PFSK-1 (cell line): ENCODE results near the gene IFI44.

ENCODE experiments used
- FOXP2 ChIP-seq: optimal IDR thresholded peaks from 2 replicates; pipeline ENCODE3; 2011; ENCODE audit warnings: borderline replicate concordance, control low read depth, inconsistent platforms; ENCODE audit not compliant: insufficient read depth; ENCODE audit errors: extremely low read length, extremely low read depth
- POLR2AphosphoS5 ChIP-seq: IDR thresholded peaks from 2 replicates; pipeline ENCODE4 v1.6.1; 2012; ENCODE audit warnings: low read depth, mild to moderate bottlenecking, control low read depth, low read length, moderate library complexity
- REST ChIP-seq, 2 experiments: IDR thresholded peaks; 2 replicates each; pipeline versions ENCODE4 v1.6.1 to v1.8.0; 2011 to 2012; ENCODE audit warnings: low read depth in 2 of 2, low read length in 2 of 2, control low read depth in 1 of 2, inconsistent platforms in 1 of 2, mild to moderate bottlenecking in 1 of 2, moderate library complexity in 1 of 2; ENCODE audit not compliant: insufficient read depth in 1 of 2
- TAF1 ChIP-seq: IDR thresholded peaks from 2 replicates; pipeline ENCODE4 v1.6.1; 2012; ENCODE audit warnings: low read length, control low read depth, borderline replicate concordance; ENCODE audit not compliant: insufficient read depth

GRCh38 chr1:78619032-78619431, 30.6 kb upstream of the IFI44 start:
- no peak for TF ChIP-seq POLR2AphosphoS5
- no peak for TF ChIP-seq REST (IDR thresholded peaks at IDR 0.05; ENCODE audit: insufficient read depth in 1 of 2, low read depth in 2 of 2, low read length in 2 of 2)
- no peak for TF ChIP-seq TAF1
- TF ChIP-seq FOXP2 = no peak
